ENCODE results near the gene SAMD3. TPM values are rescaled to one million over a fixed set of nuclear protein-coding genes. Genes with fewer than 3 reads are reported as not detected.

The SAMD3 gene
- total and polyA plus RNA-seq, 2 of the 13 experiments (the other 11 are each of a cell fraction or from before 2014, with no cell fraction given) = not detected

DNA sequence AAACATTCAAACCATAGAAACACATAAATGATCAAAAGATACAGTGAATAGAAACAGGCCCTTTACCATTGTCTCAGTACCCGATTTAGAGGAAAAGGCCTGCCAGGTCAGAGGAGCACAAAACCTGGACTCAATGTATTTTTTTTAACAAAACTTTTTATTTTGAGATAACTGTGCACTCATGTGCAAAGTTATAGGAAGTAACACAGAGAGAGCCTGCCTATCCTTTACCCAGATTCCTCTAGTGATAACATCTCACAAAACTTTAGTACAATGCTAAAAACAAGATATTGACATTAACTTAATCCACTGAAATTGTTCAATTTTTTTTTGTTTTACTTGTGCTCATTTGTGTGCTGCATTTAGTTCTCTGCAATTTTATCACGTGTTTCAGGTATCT lies 36.8 kb upstream of the SAMD3 start (continued):
- no peak for TF ChIP-seq POLR2AphosphoS2 (IDR thresholded peaks at IDR 0.05; ENCODE audit: low read depth, low read length)

DNA sequence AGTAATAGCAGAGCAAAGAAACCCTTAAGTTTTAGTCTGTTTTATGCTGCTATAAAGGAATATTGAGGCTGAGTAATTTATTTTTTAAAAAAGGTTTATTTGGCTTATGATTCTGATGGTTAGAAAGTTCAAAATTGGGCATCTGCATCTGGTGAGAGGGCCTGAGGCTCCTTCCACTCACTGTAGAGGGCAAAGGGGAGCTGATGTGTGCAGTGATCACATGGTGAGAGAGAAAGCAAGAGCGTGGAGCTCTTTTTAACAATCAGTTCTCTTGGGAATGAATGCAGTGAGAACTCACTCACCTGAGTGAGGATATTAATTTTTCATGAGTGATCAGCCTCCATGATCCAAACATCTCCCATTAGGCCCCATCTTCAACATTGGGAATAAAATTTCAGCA lies 36.4 kb upstream of the SAMD3 start:
- no TSS peak for BruUV-seq (replicated peaks)
- H3K4me1 ChIP-seq (ENCODE audit: insufficient read depth, low read length) = no peaks in the 10 kb centered on the region
- H3K79me2 ChIP-seq (ENCODE audit: insufficient read depth, low read length) = no peaks in the 10 kb centered on the region
- H3K36me3 ChIP-seq (replicated peaks in 1 of 2; ENCODE audit: control insufficient read depth in 1 of 2, insufficient read depth in 2 of 2, low read length in 2 of 2) = no peaks in the 10 kb centered on the region
- in situ Hi-C loops (cut with HindIII; ENCODE audit: extremely low pct_ligation_motif_present, low pct_unique_long_range_greater_than_20kb) = no loop called here
- H3K9me3 ChIP-seq (ENCODE audit: low read length) = peaks cover 18% of the 10 kb centered on the region
- no peaks in the 10 kb centered on the region; a peak in 1 of 5 replicates for H3K27me3 ChIP-seq (ENCODE audit: control insufficient read depth in 1 of 2, insufficient read depth in 2 of 2, low read length in 2 of 2)
- H3K4me2 ChIP-seq (ENCODE audit: low read depth, low read length) = no peak overlapping the region
- no peak for DNase-seq (ENCODE audit: low spot score)
- no peaks in the 10 kb centered on the region for H4K20me1 ChIP-seq (ENCODE audit: insufficient read depth, low read length)
- intact Hi-C loops (cut with micrococcal nuclease; ENCODE audit: unreplicated experiment) = no loop called here
- no peak for FAIRE-seq
- H2AFZ ChIP-seq (ENCODE audit: low read length) = no peak overlapping the region
- no peak overlapping the region for H3K4me3 ChIP-seq (replicated peaks in 1 of 3; ENCODE audit: insufficient read depth in 1 of 3, low read depth in 2 of 3, low read length in 3 of 3)
- TF ChIP-seq NR2F6 (IDR thresholded peaks at IDR 0.05) (no peak), NR2F6 (CRISPR knock-in tag; IDR thresholded peaks at IDR 0.05) (no peak), HOXA9 (CRISPR knock-in tag; IDR thresholded peaks at IDR 0.05; ENCODE audit: borderline replicate concordance) (no peak), ZNF329 (CRISPR knock-in tag; IDR thresholded peaks at IDR 0.05; ENCODE audit: low read depth) (no peak), BRD4 (CRISPR knock-in tag; IDR thresholded peaks at IDR 0.05) (no peak), ELF4 (CRISPR knock-in tag; IDR thresholded peaks at IDR 0.05; ENCODE audit: borderline replicate concordance) (no peak), SNAI1 (CRISPR knock-in tag; IDR thresholded peaks at IDR 0.05; ENCODE audit: borderline replicate concordance) (no peak), ZMYM4 (CRISPR knock-in tag; IDR thresholded peaks at IDR 0.05) (no peak), KLF6 (CRISPR knock-in tag; IDR thresholded peaks at IDR 0.05) (no peak), ZKSCAN5 (CRISPR knock-in tag; IDR thresholded peaks at IDR 0.05) (no peak), ZNF460 (CRISPR knock-in tag; IDR thresholded peaks at IDR 0.05; ENCODE audit: borderline replicate concordance) (no peak), RBFOX2 (IDR thresholded peaks at IDR 0.05; ENCODE audit: low read depth, low read length) (no peak)
- TF ChIP-seq, protein P1, sequence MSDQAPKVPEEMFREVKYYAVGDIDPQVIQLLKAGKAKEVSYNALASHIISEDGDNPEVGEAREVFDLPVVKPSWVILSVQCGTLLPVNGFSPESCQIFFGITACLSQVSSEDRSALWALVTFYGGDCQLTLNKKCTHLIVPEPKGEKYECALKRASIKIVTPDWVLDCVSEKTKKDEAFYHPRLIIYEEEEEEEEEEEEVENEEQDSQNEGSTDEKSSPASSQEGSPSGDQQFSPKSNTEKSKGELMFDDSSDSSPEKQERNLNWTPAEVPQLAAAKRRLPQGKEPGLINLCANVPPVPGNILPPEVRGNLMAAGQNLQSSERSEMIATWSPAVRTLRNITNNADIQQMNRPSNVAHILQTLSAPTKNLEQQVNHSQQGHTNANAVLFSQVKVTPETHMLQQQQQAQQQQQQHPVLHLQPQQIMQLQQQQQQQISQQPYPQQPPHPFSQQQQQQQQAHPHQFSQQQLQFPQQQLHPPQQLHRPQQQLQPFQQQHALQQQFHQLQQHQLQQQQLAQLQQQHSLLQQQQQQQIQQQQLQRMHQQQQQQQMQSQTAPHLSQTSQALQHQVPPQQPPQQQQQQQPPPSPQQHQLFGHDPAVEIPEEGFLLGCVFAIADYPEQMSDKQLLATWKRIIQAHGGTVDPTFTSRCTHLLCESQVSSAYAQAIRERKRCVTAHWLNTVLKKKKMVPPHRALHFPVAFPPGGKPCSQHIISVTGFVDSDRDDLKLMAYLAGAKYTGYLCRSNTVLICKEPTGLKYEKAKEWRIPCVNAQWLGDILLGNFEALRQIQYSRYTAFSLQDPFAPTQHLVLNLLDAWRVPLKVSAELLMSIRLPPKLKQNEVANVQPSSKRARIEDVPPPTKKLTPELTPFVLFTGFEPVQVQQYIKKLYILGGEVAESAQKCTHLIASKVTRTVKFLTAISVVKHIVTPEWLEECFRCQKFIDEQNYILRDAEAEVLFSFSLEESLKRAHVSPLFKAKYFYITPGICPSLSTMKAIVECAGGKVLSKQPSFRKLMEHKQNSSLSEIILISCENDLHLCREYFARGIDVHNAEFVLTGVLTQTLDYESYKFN (CRISPR knock-in tag; conservative IDR thresholded peaks at IDR 0.05) = no peak
- ATAC-seq = no peak
- H3K9ac ChIP-seq (ENCODE audit: insufficient read depth, low read depth, low read length) = no peak overlapping the region
- H3K27ac ChIP-seq (ENCODE audit: extremely low read length, insufficient read depth, low read length) = no peak overlapping the region
- whole genome bisulfite sequencing (ENCODE audit: low lambda C conversion rate) = 17% methylated on average over 1 of the region's 1 CpG
- ChIA-PET POLR2A (no interaction called here), CTCF (ENCODE audit: low intra/inter-chr PET ratio, low total read pairs) (no interaction called here)
